Coronary artery (tissue), 2 donors: ENCODE results near the gene TRAF3.
A peak's percentile ranks its signal among the peaks of the same experiment; 100 is the strongest.

Experiments used
- DNase-seq: peaks from one replicate; pipeline ENCODE4 v3.0.0-alpha.2; 2017; ENCODE audit warnings: low spot score
- H3K27ac ChIP-seq, 2 donors: fragments of 200-600 bp; sonication (generic); one replicate each; pipeline ENCODE4 v1.5.1; 2016 to 2019
- H3K4me3 ChIP-seq: fragments of 200-600 bp; sonication (generic); 2 replicates; pipeline ENCODE4 v1.5.1; 2016; ENCODE audit warnings: mild to moderate bottlenecking, moderate library complexity
- CTCF ChIP-seq: fragments of 200-600 bp; sonication (generic); IDR thresholded peaks from one replicate; pipeline ENCODE4 v1.5.1; 2019; ENCODE audit warnings: antibody characterized with exemption

TRAF3 gene

GRCh38 chr14:102927346-102927877 is 150.2 kb downstream of the TRAF3 start:
- no peak for DNase-seq

GRCh38 chr14:102927878-102928411 is 150.7 kb downstream of the TRAF3 start:
- no peak for DNase-seq
- Histone ChIP-seq H3K4me3 (peak overlapping the region; percentile 69), H3K27ac (no peak overlapping the region)
- TF ChIP-seq CTCF = no peak

More at GRCh38 chr14:102927346-102927877, 150.2 kb downstream of the TRAF3 start:
- no peak overlapping the region for H3K4me3 ChIP-seq
- no peak overlapping the region for H3K27ac ChIP-seq
- TF ChIP-seq CTCF = no peak

- H3K27ac ChIP-seq = no peak overlapping the region
- H3K4me3 ChIP-seq = peak overlapping the region; percentile 69
- DNase-seq = no peak
- no peak for TF ChIP-seq CTCF
Measured at GRCh38 chr14:102928412-102929240, 151.4 kb downstream of the TRAF3 start.

- TF ChIP-seq CTCF = no peak
- Histone ChIP-seq H3K27ac (no peak overlapping the region), H3K4me3 (peak overlapping the region; percentile 69)
- DNase-seq = no peak
Measured at GRCh38 chr14:102929241-102930137, 152.2 kb downstream of the TRAF3 start.

GRCh38 chr14:102930138-102930752 is 153.0 kb downstream of the TRAF3 start:
- no peak for TF ChIP-seq CTCF
- DNase-seq = no peak

GRCh38 chr14:102930753-102931579 is 153.7 kb downstream of the TRAF3 start:
- no peak for TF ChIP-seq CTCF
- Histone ChIP-seq H3K4me3 (peak overlapping the region; percentile 69), H3K27ac (no peak overlapping the region)
- DNase-seq = peak; percentile 72

More at GRCh38 chr14:102930138-102930752, 153.0 kb downstream of the TRAF3 start:
- H3K4me3 ChIP-seq = peak overlapping the region; percentile 69
- H3K27ac ChIP-seq = no peak overlapping the region
